ENCODE measurements around the gene RPS2. TPM values are rescaled to one million over a fixed set of nuclear protein-coding genes. Genes with fewer than 3 reads are reported as not detected.
A peak's percentile ranks its signal among the peaks of the same experiment; 100 is the strongest.

The RPS2 gene
- total RNA-seq, 1 experiment from 2014 or later, result 2,961 TPM

GRCh38 chr16:1929578-1930337 lies 34.9 kb downstream of the RPS2 start:
- peaks cover 5% of the 10 kb centered on the region for H3K4me1 ChIP-seq
- no TSS peak for BruUV-seq (replicated peaks)
- CTCF ChIA-PET, result interaction anchor here (0.5 to 1.5 kb wide), 3 partner anchors 11 to 74 kb away, joined by 3 to 9 read pairs (median 4); no protein-coding TSS in a partner anchor
- Mint-ChIP-seq H3K4me1 (ENCODE audit: low read depth, unreplicated experiment) (no peaks in the 10 kb centered on the region), H3K9me3 (ENCODE audit: unreplicated experiment) (no peaks in the 10 kb centered on the region), H3K36me3 (ENCODE audit: insufficient read depth, unreplicated experiment) (no peaks in the 10 kb centered on the region), H3K27me3 (ENCODE audit: insufficient read depth, unreplicated experiment) (no peaks in the 10 kb centered on the region), H3K4me3 (ENCODE audit: unreplicated experiment) (peak overlapping the region; percentile 69), H3K27ac (ENCODE audit: unreplicated experiment) (no peak overlapping the region)
- H3K27me3 ChIP-seq (replicated peaks; ENCODE audit: control insufficient read depth, insufficient read depth, low read length), result no peaks in the 10 kb centered on the region
- H3K9me3 ChIP-seq, result no peaks in the 10 kb centered on the region
- peak; percentile 80 to 95 for DNase-seq
- POLR2A ChIA-PET, result no interaction called here
- peak overlapping the region; percentile 63 for H3K4me3 ChIP-seq (ENCODE audit: low read depth, low read length)
- TF ChIP-seq, protein P1, sequence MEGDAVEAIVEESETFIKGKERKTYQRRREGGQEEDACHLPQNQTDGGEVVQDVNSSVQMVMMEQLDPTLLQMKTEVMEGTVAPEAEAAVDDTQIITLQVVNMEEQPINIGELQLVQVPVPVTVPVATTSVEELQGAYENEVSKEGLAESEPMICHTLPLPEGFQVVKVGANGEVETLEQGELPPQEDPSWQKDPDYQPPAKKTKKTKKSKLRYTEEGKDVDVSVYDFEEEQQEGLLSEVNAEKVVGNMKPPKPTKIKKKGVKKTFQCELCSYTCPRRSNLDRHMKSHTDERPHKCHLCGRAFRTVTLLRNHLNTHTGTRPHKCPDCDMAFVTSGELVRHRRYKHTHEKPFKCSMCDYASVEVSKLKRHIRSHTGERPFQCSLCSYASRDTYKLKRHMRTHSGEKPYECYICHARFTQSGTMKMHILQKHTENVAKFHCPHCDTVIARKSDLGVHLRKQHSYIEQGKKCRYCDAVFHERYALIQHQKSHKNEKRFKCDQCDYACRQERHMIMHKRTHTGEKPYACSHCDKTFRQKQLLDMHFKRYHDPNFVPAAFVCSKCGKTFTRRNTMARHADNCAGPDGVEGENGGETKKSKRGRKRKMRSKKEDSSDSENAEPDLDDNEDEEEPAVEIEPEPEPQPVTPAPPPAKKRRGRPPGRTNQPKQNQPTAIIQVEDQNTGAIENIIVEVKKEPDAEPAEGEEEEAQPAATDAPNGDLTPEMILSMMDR (IDR thresholded peaks at IDR 0.05; ENCODE audit: insufficient read depth in 1 of 2, low read depth in 1 of 2, low read length in 1 of 2, severe bottlenecking in 1 of 2, unreplicated experiment in 1 of 2), result peak; percentile 32 to 94
- intact Hi-C loops (cut with micrococcal nuclease; ENCODE audit: unreplicated experiment), result loop anchor here (1.0 kb wide), 1 partner anchor 65 kb away; no protein-coding TSS in a partner anchor
- no peaks in the 10 kb centered on the region for H3K36me3 ChIP-seq (ENCODE audit: control insufficient read depth, insufficient read depth, low read length)

DNA sequence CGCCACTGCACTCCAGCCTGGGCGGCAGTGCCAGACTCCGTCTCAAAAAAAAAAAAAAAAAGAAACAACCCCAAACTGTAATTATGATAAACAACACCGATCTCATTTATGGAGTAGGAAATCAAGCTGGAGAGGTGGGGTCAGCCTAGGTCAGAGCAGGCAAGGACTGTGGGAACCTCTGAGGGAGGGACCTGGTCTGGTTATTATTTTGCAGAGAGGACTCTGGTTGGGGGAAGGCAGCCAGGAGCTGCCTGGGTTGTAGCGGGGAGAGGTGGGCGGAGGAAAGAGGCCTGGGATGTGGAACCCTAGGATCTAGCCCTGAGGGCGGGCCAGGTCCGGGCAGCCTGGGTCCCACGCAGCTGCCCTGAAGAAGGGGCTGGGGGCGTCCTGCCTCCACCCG lies 35.5 kb downstream of the RPS2 start:
- Mint-ChIP-seq H3K27ac (ENCODE audit: unreplicated experiment) (no peak overlapping the region), H3K27me3 (ENCODE audit: insufficient read depth, unreplicated experiment) (no peaks in the 10 kb centered on the region), H3K9me3 (ENCODE audit: unreplicated experiment) (no peaks in the 10 kb centered on the region), H3K36me3 (ENCODE audit: insufficient read depth, unreplicated experiment) (no peaks in the 10 kb centered on the region), H3K4me1 (ENCODE audit: low read depth, unreplicated experiment) (no peaks in the 10 kb centered on the region), H3K4me3 (ENCODE audit: unreplicated experiment) (peak overlapping the region; percentile 69)
- DNase-seq, result peak in 1 of 2 experiments; percentile 35
- ChIA-PET POLR2A (no interaction called here), CTCF (interaction anchor here (0.5 to 1.5 kb wide), 3 partner anchors 12 to 73 kb away, joined by 3 to 9 read pairs (median 4); no protein-coding TSS in a partner anchor)
- peak overlapping the region; percentile 63 for H3K4me3 ChIP-seq (ENCODE audit: low read depth, low read length)
- H3K36me3 ChIP-seq (ENCODE audit: control insufficient read depth, insufficient read depth, low read length), result no peaks in the 10 kb centered on the region
- TF ChIP-seq, protein P1 (IDR thresholded peaks at IDR 0.05; ENCODE audit: insufficient read depth in 1 of 2, low read depth in 1 of 2, low read length in 1 of 2, severe bottlenecking in 1 of 2, unreplicated experiment in 1 of 2), result no peak
- H3K4me1 ChIP-seq, result peaks cover 5% of the 10 kb centered on the region
- no TSS peak for BruUV-seq (replicated peaks)
- H3K27me3 ChIP-seq (replicated peaks; ENCODE audit: control insufficient read depth, insufficient read depth, low read length), result no peaks in the 10 kb centered on the region
- no peaks in the 10 kb centered on the region for H3K9me3 ChIP-seq
- intact Hi-C loops (cut with micrococcal nuclease; ENCODE audit: unreplicated experiment), result loop anchor here (1.0 kb wide), 1 partner anchor 65 kb away; no protein-coding TSS in a partner anchor

- TF ChIP-seq, protein P1 (IDR thresholded peaks at IDR 0.05; ENCODE audit: insufficient read depth in 1 of 2, low read depth in 1 of 2, low read length in 1 of 2, severe bottlenecking in 1 of 2, unreplicated experiment in 1 of 2), result no peak
- intact Hi-C loops (cut with micrococcal nuclease; ENCODE audit: unreplicated experiment), result no loop called here
- Mint-ChIP-seq H3K9me3 (ENCODE audit: unreplicated experiment) (no peaks in the 10 kb centered on the region), H3K4me1 (ENCODE audit: low read depth, unreplicated experiment) (no peaks in the 10 kb centered on the region), H3K4me3 (ENCODE audit: unreplicated experiment) (no peak overlapping the region), H3K27ac (ENCODE audit: unreplicated experiment) (no peak overlapping the region), H3K36me3 (ENCODE audit: insufficient read depth, unreplicated experiment) (no peaks in the 10 kb centered on the region), H3K27me3 (ENCODE audit: insufficient read depth, unreplicated experiment) (no peaks in the 10 kb centered on the region)
- H3K27me3 ChIP-seq (replicated peaks; ENCODE audit: control insufficient read depth, insufficient read depth, low read length), result no peaks in the 10 kb centered on the region
- no peaks in the 10 kb centered on the region for H3K36me3 ChIP-seq (ENCODE audit: control insufficient read depth, insufficient read depth, low read length)
- peaks cover 8% of the 10 kb centered on the region for H3K4me1 ChIP-seq
- no peak for DNase-seq
- no TSS peak for BruUV-seq (replicated peaks)
- no peak overlapping the region for H3K4me3 ChIP-seq (ENCODE audit: low read depth, low read length)
- no peaks in the 10 kb centered on the region for H3K9me3 ChIP-seq
- POLR2A ChIA-PET, result no interaction called here
- CTCF ChIA-PET, result interaction anchor here (1.1 kb wide), 1 partner anchor 144 kb away, joined by 7 read pairs; the partner anchor contains the start of genes NUBP2 and SPSB3
These were observed 38.4 kb downstream of the RPS2 start for GRCh38 chr16:1926271-1926670.

Data from Caco-2 (cell line).